ENCODE measurements around the gene CTSL. TPM values are rescaled to one million over a fixed set of nuclear protein-coding genes. Genes with fewer than 3 reads are reported as not detected.

The CTSL gene
- total RNA-seq, 1 experiment from 2014 or later = 63.2 TPM

- Histone ChIP-seq H3K36me3 (ENCODE audit: low read depth, low read length) (no peaks in the 10 kb centered on the region), H3K4me2 (ENCODE audit: low read length) (no peak overlapping the region), H3K27me3 (ENCODE audit: low read length) (no peaks in the 10 kb centered on the region), H3K9me3 (ENCODE audit: low read length) (no peaks in the 10 kb centered on the region), H3K9ac (ENCODE audit: low read length) (no peak overlapping the region), H3K9me2 (replicated peaks; ENCODE audit: low read length) (no peaks in the 10 kb centered on the region), H3K4me1 (ENCODE audit: insufficient read depth, low read length) (peaks cover 3% of the 10 kb centered on the region; the same call in 1 of the 2 replicates), H3K79me2 (ENCODE audit: low read length) (peaks cover 6% of the 10 kb centered on the region), H3K27ac (ENCODE audit: low read length) (no peak overlapping the region), H2AFZ (ENCODE audit: low read length) (no peak overlapping the region), H4K20me1 (ENCODE audit: low read length) (no peaks in the 10 kb centered on the region), H3K4me3 (ENCODE audit: low read length) (no peak overlapping the region), H3F3A (ENCODE audit: low read length, unreplicated experiment) (no peaks in the 10 kb centered on the region)
- DNase-seq = no peak
- CTCF ChIA-PET = no interaction called here
- no TSS peak for BruUV-seq (replicated peaks)
- TF ChIP-seq EZH2phosphoT487 (IDR thresholded peaks at IDR 0.05; ENCODE audit: borderline replicate concordance, low read length) (no peak), EZH2 (IDR thresholded peaks at IDR 0.05; ENCODE audit: low read length, unreplicated experiment) (no peak)
- TF ChIP-seq, protein P1, sequence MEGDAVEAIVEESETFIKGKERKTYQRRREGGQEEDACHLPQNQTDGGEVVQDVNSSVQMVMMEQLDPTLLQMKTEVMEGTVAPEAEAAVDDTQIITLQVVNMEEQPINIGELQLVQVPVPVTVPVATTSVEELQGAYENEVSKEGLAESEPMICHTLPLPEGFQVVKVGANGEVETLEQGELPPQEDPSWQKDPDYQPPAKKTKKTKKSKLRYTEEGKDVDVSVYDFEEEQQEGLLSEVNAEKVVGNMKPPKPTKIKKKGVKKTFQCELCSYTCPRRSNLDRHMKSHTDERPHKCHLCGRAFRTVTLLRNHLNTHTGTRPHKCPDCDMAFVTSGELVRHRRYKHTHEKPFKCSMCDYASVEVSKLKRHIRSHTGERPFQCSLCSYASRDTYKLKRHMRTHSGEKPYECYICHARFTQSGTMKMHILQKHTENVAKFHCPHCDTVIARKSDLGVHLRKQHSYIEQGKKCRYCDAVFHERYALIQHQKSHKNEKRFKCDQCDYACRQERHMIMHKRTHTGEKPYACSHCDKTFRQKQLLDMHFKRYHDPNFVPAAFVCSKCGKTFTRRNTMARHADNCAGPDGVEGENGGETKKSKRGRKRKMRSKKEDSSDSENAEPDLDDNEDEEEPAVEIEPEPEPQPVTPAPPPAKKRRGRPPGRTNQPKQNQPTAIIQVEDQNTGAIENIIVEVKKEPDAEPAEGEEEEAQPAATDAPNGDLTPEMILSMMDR (conservative IDR thresholded peaks at IDR 0.05; ENCODE audit: low read depth, low read length) = no peak
- POLR2A ChIA-PET (ENCODE audit: unreplicated experiment) = no interaction called here
- intact Hi-C loops (cut with micrococcal nuclease) = no loop called here
- ATAC-seq = no peak
Observed at GRCh38 chr9:87722393-87723088, 3.4 kb upstream of the CTSL start.

- POLR2A ChIA-PET (ENCODE audit: unreplicated experiment) = interaction anchor here (1.3 kb wide), 1 partner anchor 13 kb away, joined by 4 read pairs; no protein-coding TSS in a partner anchor
- ATAC-seq (peak; percentile 37; the same call in 1 of the 2 replicates), DNase-seq (no peak)
- Histone ChIP-seq H3K4me3 (ENCODE audit: low read length) (peak overlapping the region; percentile 87), H3K4me2 (ENCODE audit: low read length) (peak overlapping the region; percentile 96), H3K27ac (ENCODE audit: low read length) (no peak overlapping the region), H3K9me2 (replicated peaks; ENCODE audit: low read length) (no peaks in the 10 kb centered on the region), H2AFZ (ENCODE audit: low read length) (peak overlapping the region; percentile 88), H3K36me3 (ENCODE audit: low read depth, low read length) (no peaks in the 10 kb centered on the region), H3K27me3 (ENCODE audit: low read length) (no peaks in the 10 kb centered on the region), H3K9ac (ENCODE audit: low read length) (peak overlapping the region; percentile 87), H4K20me1 (ENCODE audit: low read length) (no peaks in the 10 kb centered on the region), H3K79me2 (ENCODE audit: low read length) (peaks cover 9% of the 10 kb centered on the region), H3F3A (ENCODE audit: low read length, unreplicated experiment) (no peaks in the 10 kb centered on the region), H3K9me3 (ENCODE audit: low read length) (no peaks in the 10 kb centered on the region), H3K4me1 (ENCODE audit: insufficient read depth, low read length) (peaks cover 3% of the 10 kb centered on the region; the same call in 1 of the 2 replicates)
- CTCF ChIA-PET = no interaction called here
- BruUV-seq (replicated peaks) = TSS peak; percentile 18
- intact Hi-C loops (cut with micrococcal nuclease) = no loop called here
- TF ChIP-seq EZH2phosphoT487 (IDR thresholded peaks at IDR 0.05; ENCODE audit: borderline replicate concordance, low read length) (no peak), EZH2 (IDR thresholded peaks at IDR 0.05; ENCODE audit: low read length, unreplicated experiment) (no peak)
- TF ChIP-seq, protein P1 (conservative IDR thresholded peaks at IDR 0.05; ENCODE audit: low read depth, low read length) = no peak
Observed at GRCh38 chr9:87725356-87725899, 491 bp upstream of the CTSL start.

- Histone ChIP-seq H3K79me2 (ENCODE audit: low read length) (peaks cover 9% of the 10 kb centered on the region), H2AFZ (ENCODE audit: low read length) (no peak overlapping the region), H4K20me1 (ENCODE audit: low read length) (no peaks in the 10 kb centered on the region), H3K27me3 (ENCODE audit: low read length) (no peaks in the 10 kb centered on the region), H3F3A (ENCODE audit: low read length, unreplicated experiment) (no peaks in the 10 kb centered on the region), H3K4me1 (ENCODE audit: insufficient read depth, low read length) (peaks cover 3% of the 10 kb centered on the region; the same call in 1 of the 2 replicates), H3K9me2 (replicated peaks; ENCODE audit: low read length) (no peaks in the 10 kb centered on the region), H3K4me2 (ENCODE audit: low read length) (no peak overlapping the region), H3K9me3 (ENCODE audit: low read length) (no peaks in the 10 kb centered on the region), H3K36me3 (ENCODE audit: low read depth, low read length) (no peaks in the 10 kb centered on the region), H3K27ac (ENCODE audit: low read length) (no peak overlapping the region), H3K9ac (ENCODE audit: low read length) (no peak overlapping the region), H3K4me3 (ENCODE audit: low read length) (no peak overlapping the region)
- TF ChIP-seq EZH2 (IDR thresholded peaks at IDR 0.05; ENCODE audit: low read length, unreplicated experiment) = no peak
- TF ChIP-seq EZH2phosphoT487 (IDR thresholded peaks at IDR 0.05; ENCODE audit: borderline replicate concordance, low read length) = no peak
- TF ChIP-seq, protein P1 (conservative IDR thresholded peaks at IDR 0.05; ENCODE audit: low read depth, low read length) = no peak
- CTCF ChIA-PET = no interaction called here
- POLR2A ChIA-PET (ENCODE audit: unreplicated experiment) = no interaction called here
- intact Hi-C loops (cut with micrococcal nuclease) = no loop called here
- BruUV-seq (replicated peaks) = no TSS peak
- no peak for DNase-seq
- ATAC-seq = no peak
Observed at GRCh38 chr9:87729246-87729645, 3.3 kb downstream of the CTSL start.

Measured in PC-3 (cell line).